ENCODE data around the gene TSPO. TPM values are rescaled to one million over a fixed set of nuclear protein-coding genes. Genes with fewer than 3 reads are reported as not detected.

TSPO gene
- total and polyA plus RNA-seq, 2 of the 13 experiments (the other 11 are each of a cell fraction or from before 2014, with no cell fraction given): 0.46 to 1.4 TPM

GRCh38 chr22:43166132-43166930 is 15.0 kb downstream of the TSPO start:
- in situ Hi-C loops (cut with HindIII; ENCODE audit: extremely low pct_ligation_motif_present, low pct_unique_long_range_greater_than_20kb): no loop called here
- Histone ChIP-seq H3K9me3 (ENCODE audit: low read length) (no peaks in the 10 kb centered on the region), H3K79me2 (ENCODE audit: insufficient read depth, low read length) (no peaks in the 10 kb centered on the region), H3K9ac (ENCODE audit: insufficient read depth, low read depth, low read length) (no peak overlapping the region), H4K20me1 (ENCODE audit: insufficient read depth, low read length) (no peaks in the 10 kb centered on the region), H3K27me3 (ENCODE audit: control insufficient read depth in 1 of 2, insufficient read depth in 2 of 2, low read length in 2 of 2) (peaks cover 3 to 13% of the 10 kb centered on the region in 2 experiments; a peak in 4 of 5 replicates), H3K4me2 (ENCODE audit: low read depth, low read length) (no peak overlapping the region), H2AFZ (ENCODE audit: low read length) (no peak overlapping the region), H3K4me3 (replicated peaks in 1 of 3; ENCODE audit: insufficient read depth in 1 of 3, low read depth in 2 of 3, low read length in 3 of 3) (no peak overlapping the region), H3K4me1 (ENCODE audit: insufficient read depth, low read length) (0 out of 2 replicates have a peak, but pooled peaks cover 8% of the 10 kb centered on the region), H3K36me3 (replicated peaks in 1 of 2; ENCODE audit: control insufficient read depth in 1 of 2, insufficient read depth in 2 of 2, low read length in 2 of 2) (peaks cover 6 to 12% of the 10 kb centered on the region in 2 experiments; a peak in 3 of 5 replicates), H3K27ac (ENCODE audit: extremely low read length, insufficient read depth, low read length) (no peak overlapping the region)
- WGBS (ENCODE audit: low lambda C conversion rate): 75% methylated on average over 16 of the region's 23 CpGs
- ChIA-PET POLR2A (no interaction called here), CTCF (ENCODE audit: low intra/inter-chr PET ratio, low total read pairs) (no interaction called here)
- no peak for DNase-seq (ENCODE audit: low spot score)
- intact Hi-C loops (cut with micrococcal nuclease; ENCODE audit: unreplicated experiment): no loop called here
- TF ChIP-seq CTCF (CRISPR knock-in tag; IDR thresholded peaks at IDR 0.05): 0 out of 2 replicates have a peak, but pooled peaks have one; percentile 7
- TF ChIP-seq HOXD1 (CRISPR knock-in tag; IDR thresholded peaks at IDR 0.05): no peak
- TF ChIP-seq AGO2 (optimal IDR thresholded peaks at IDR 0.05; ENCODE audit: low read depth, low read length): peak; percentile 61
- no peak for TF ChIP-seq GLI4 (CRISPR knock-in tag; IDR thresholded peaks at IDR 0.05; ENCODE audit: borderline replicate concordance)
- no peak for TF ChIP-seq NBN (conservative IDR thresholded peaks at IDR 0.05)
- no peak for TF ChIP-seq SRF (IDR thresholded peaks at IDR 0.05; ENCODE audit: low read depth, low read length)
- ATAC-seq: no peak
- BruUV-seq (replicated peaks): TSS peak; percentile 18
- FAIRE-seq: no peak

Data from HepG2 (cell line).